ENCODE data around the gene ZBTB9. TPM values are rescaled to one million over a fixed set of nuclear protein-coding genes. Genes with fewer than 3 reads are reported as not detected.

The ZBTB9 gene
- total RNA-seq, 1 experiment from 2014 or later, result 11.4 TPM

GRCh38 chr6:33417903-33418689, 36.3 kb upstream of the ZBTB9 start, which contains the start of gene CUTA:
Gene CUTA (minus strand): TSS chr6:33418107. CDS start chr6:33418000, 107 bp downstream.
- H3K4me3 ChIP-seq (ENCODE audit: low read depth, low read length), result peak within 1 kb of the TSS; percentile 68
- ChIA-PET CTCF (interaction anchor here (0.6 to 1.1 kb wide), 3 partner anchors 8 to 146 kb away, joined by 3 to 4 read pairs (median 4); partner anchors contain the start of genes RPS18, VPS52 and WDR46), POLR2A (interaction anchor here (1.0 to 2.0 kb wide), 3 partner anchors 8 to 146 kb away, joined by 3 to 6 read pairs (median 5); partner anchors contain the start of genes RPS18, VPS52 and ZBTB22)
- TF ChIP-seq, protein P1, sequence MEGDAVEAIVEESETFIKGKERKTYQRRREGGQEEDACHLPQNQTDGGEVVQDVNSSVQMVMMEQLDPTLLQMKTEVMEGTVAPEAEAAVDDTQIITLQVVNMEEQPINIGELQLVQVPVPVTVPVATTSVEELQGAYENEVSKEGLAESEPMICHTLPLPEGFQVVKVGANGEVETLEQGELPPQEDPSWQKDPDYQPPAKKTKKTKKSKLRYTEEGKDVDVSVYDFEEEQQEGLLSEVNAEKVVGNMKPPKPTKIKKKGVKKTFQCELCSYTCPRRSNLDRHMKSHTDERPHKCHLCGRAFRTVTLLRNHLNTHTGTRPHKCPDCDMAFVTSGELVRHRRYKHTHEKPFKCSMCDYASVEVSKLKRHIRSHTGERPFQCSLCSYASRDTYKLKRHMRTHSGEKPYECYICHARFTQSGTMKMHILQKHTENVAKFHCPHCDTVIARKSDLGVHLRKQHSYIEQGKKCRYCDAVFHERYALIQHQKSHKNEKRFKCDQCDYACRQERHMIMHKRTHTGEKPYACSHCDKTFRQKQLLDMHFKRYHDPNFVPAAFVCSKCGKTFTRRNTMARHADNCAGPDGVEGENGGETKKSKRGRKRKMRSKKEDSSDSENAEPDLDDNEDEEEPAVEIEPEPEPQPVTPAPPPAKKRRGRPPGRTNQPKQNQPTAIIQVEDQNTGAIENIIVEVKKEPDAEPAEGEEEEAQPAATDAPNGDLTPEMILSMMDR (IDR thresholded peaks at IDR 0.05; ENCODE audit: insufficient read depth in 1 of 2, low read depth in 1 of 2, low read length in 1 of 2, severe bottlenecking in 1 of 2, unreplicated experiment in 1 of 2), result peak; percentile 41 to 59
- H3K4me1 ChIP-seq, result peaks cover 18% of the 10 kb centered on the region
- no peaks in the 10 kb centered on the region for H3K9me3 Mint-ChIP-seq (ENCODE audit: unreplicated experiment)
- peaks cover 6% of the 10 kb centered on the region for H3K27me3 Mint-ChIP-seq (ENCODE audit: insufficient read depth, unreplicated experiment)
- intact Hi-C loops (cut with micrococcal nuclease; ENCODE audit: unreplicated experiment), result loop anchor here (1.0 to 2.0 kb wide), 3 partner anchors 8 to 27 kb away; partner anchors contain the start of gene KIFC1
- peak; percentile 98 to 99 for DNase-seq
- H3K36me3 ChIP-seq (ENCODE audit: control insufficient read depth, insufficient read depth, low read length), result peaks cover 4% of the 10 kb centered on the region
- peak within 1 kb of the TSS; percentile 99 for H3K27ac Mint-ChIP-seq (ENCODE audit: unreplicated experiment)
- H3K27me3 ChIP-seq (replicated peaks; ENCODE audit: control insufficient read depth, insufficient read depth, low read length), result no peaks in the 10 kb centered on the region
- H3K9me3 ChIP-seq, result no peaks in the 10 kb centered on the region
- peaks cover 34% of the 10 kb centered on the region for H3K36me3 Mint-ChIP-seq (ENCODE audit: insufficient read depth, unreplicated experiment)
- peaks cover 6% of the 10 kb centered on the region for H3K4me1 Mint-ChIP-seq (ENCODE audit: low read depth, unreplicated experiment)
- peak within 1 kb of the TSS; percentile 90 for H3K4me3 Mint-ChIP-seq (ENCODE audit: unreplicated experiment)
- BruUV-seq (replicated peaks), result no TSS peak

GRCh38 chr6:33418690-33419291, 35.6 kb upstream of the ZBTB9 start:
- Histone ChIP-seq H3K9me3 (no peaks in the 10 kb centered on the region), H3K27me3 (replicated peaks; ENCODE audit: control insufficient read depth, insufficient read depth, low read length) (no peaks in the 10 kb centered on the region), H3K4me1 (peaks cover 18% of the 10 kb centered on the region), H3K4me3 (ENCODE audit: low read depth, low read length) (peak overlapping the region; percentile 38), H3K36me3 (ENCODE audit: control insufficient read depth, insufficient read depth, low read length) (peaks cover 4% of the 10 kb centered on the region)
- ChIA-PET CTCF (interaction anchor here (1.1 kb wide), 1 partner anchor 147 kb away, joined by 4 read pairs; the partner anchor contains the start of genes RPS18 and VPS52), POLR2A (interaction anchor here (1.0 to 2.0 kb wide), 3 partner anchors 9 to 147 kb away, joined by 3 to 6 read pairs (median 5); partner anchors contain the start of genes RPS18, VPS52 and ZBTB22)
- TF ChIP-seq, protein P1 (IDR thresholded peaks at IDR 0.05; ENCODE audit: insufficient read depth in 1 of 2, low read depth in 1 of 2, low read length in 1 of 2, severe bottlenecking in 1 of 2, unreplicated experiment in 1 of 2), result no peak
- H3K4me1 Mint-ChIP-seq (ENCODE audit: low read depth, unreplicated experiment), result peaks cover 7% of the 10 kb centered on the region
- H3K4me3 Mint-ChIP-seq (ENCODE audit: unreplicated experiment), result peak overlapping the region; percentile 90
- peaks cover 7% of the 10 kb centered on the region for H3K27me3 Mint-ChIP-seq (ENCODE audit: insufficient read depth, unreplicated experiment)
- DNase-seq, result no peak
- peak overlapping the region; percentile 99 for H3K27ac Mint-ChIP-seq (ENCODE audit: unreplicated experiment)
- no peaks in the 10 kb centered on the region for H3K9me3 Mint-ChIP-seq (ENCODE audit: unreplicated experiment)
- intact Hi-C loops (cut with micrococcal nuclease; ENCODE audit: unreplicated experiment), result loop anchor here (1.0 to 2.0 kb wide), 3 partner anchors 8 to 28 kb away; partner anchors contain the start of gene KIFC1
- BruUV-seq (replicated peaks), result TSS peak; percentile 96
- H3K36me3 Mint-ChIP-seq (ENCODE audit: insufficient read depth, unreplicated experiment), result peaks cover 29% of the 10 kb centered on the region

All from Caco-2 (cell line).